ENCODE results near the gene DNASE1.

The DNASE1 gene

GRCh38 chr16:3665508-3665907 is 11.0 kb downstream of the DNASE1 start:
- DNase-seq (ENCODE audit: low read depth in 2 of 2) = no peak
- TF ChIP-seq, protein P1, sequence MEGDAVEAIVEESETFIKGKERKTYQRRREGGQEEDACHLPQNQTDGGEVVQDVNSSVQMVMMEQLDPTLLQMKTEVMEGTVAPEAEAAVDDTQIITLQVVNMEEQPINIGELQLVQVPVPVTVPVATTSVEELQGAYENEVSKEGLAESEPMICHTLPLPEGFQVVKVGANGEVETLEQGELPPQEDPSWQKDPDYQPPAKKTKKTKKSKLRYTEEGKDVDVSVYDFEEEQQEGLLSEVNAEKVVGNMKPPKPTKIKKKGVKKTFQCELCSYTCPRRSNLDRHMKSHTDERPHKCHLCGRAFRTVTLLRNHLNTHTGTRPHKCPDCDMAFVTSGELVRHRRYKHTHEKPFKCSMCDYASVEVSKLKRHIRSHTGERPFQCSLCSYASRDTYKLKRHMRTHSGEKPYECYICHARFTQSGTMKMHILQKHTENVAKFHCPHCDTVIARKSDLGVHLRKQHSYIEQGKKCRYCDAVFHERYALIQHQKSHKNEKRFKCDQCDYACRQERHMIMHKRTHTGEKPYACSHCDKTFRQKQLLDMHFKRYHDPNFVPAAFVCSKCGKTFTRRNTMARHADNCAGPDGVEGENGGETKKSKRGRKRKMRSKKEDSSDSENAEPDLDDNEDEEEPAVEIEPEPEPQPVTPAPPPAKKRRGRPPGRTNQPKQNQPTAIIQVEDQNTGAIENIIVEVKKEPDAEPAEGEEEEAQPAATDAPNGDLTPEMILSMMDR (IDR thresholded peaks at IDR 0.05; ENCODE audit: low read depth, low read length) = no peak
- H3K4me3 ChIP-seq (replicated peaks in 1 of 2; ENCODE audit: low read depth in 2 of 2, low read length in 2 of 2) = no peak overlapping the region

GRCh38 chr16:3668626-3669025 is 14.1 kb downstream of the DNASE1 start:
- TF ChIP-seq, protein P1 (IDR thresholded peaks at IDR 0.05; ENCODE audit: low read depth, low read length) = no peak
- no peak overlapping the region for H3K4me3 ChIP-seq (replicated peaks in 1 of 2; ENCODE audit: low read depth in 2 of 2, low read length in 2 of 2)
- no peak for DNase-seq (ENCODE audit: low read depth in 2 of 2)

DNA sequence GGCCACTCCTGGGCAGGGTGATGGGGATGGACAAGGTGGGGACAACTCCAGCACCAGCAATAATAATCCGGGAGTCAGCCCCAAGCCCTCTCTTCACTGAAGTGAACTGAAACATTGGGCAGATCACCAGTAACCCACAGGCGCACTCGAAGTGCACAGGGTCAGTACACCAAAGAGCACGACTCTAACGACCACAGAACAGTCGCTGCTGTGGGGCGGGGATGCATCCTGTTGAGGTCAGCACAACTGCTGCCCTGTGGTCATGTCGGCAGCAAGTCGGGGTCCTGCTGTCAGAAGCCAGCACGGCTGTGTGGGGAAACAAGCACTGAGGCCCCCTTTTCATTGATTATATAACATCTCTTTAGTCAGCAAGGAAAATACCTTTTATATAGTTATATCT is 14.6 kb downstream of the DNASE1 start:
- TF ChIP-seq, protein P1 (IDR thresholded peaks at IDR 0.05; ENCODE audit: low read depth, low read length) = no peak
- H3K4me3 ChIP-seq (replicated peaks in 1 of 2; ENCODE audit: low read depth in 2 of 2, low read length in 2 of 2) = no peak overlapping the region
- DNase-seq (ENCODE audit: low read depth in 2 of 2) = no peak

GRCh38 chr16:3670711-3671110 is 16.2 kb downstream of the DNASE1 start:
- no peak overlapping the region for H3K4me3 ChIP-seq (replicated peaks in 1 of 2; ENCODE audit: low read depth in 2 of 2, low read length in 2 of 2)
- TF ChIP-seq, protein P1 (IDR thresholded peaks at IDR 0.05; ENCODE audit: low read depth, low read length) = no peak
- DNase-seq (ENCODE audit: low read depth in 2 of 2) = no peak

DNA sequence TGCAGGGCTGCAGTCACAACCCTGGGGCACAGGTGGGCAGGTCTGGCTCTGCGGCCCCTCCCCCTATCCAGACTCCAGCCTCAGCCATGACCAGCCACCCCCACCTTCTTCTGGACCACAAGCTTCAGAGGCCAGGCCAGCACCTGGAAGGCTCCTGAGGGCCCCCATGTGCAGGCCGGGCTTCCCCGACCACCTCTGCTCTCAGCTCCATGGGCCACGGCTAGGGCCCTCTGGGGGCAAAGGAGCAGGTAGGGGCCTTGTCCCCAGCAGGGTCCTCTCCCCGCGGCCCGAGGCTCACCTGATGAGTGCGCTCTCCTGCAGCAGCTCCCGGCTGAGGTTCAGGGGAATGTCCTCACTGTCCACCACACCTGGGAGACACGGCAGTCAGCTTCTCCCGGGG is 16.9 kb downstream of the DNASE1 start:
- TF ChIP-seq, protein P1 (IDR thresholded peaks at IDR 0.05; ENCODE audit: low read depth, low read length) = no peak
- no peak for DNase-seq (ENCODE audit: low read depth in 2 of 2)
- H3K4me3 ChIP-seq (replicated peaks in 1 of 2; ENCODE audit: low read depth in 2 of 2, low read length in 2 of 2) = no peak overlapping the region

DNA sequence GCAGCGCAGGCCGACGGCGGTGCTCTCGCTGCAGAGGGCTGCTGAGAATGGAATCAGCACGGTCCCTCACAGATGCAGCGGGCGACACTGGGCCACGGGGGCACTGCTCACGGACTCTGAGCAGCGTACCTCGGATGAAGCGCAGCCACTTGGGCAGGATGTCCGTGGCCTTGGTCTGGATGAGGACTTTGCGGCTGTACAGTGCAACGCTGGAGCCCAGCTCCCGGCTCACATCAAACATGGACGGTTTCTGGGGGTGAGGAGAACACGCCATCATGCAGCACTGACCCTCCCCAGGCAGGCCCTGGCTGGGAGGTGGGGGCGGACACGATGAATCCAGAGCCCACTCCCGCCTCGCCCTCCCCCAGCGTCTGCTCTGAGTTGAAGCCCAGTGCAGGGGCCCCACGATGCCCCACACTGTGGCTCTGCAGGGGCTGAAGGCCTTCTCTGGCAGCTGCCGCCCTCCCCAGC is 18.1 kb downstream of the DNASE1 start:
- DNase-seq (ENCODE audit: low read depth in 2 of 2) = no peak
- H3K4me3 ChIP-seq (replicated peaks in 1 of 2; ENCODE audit: low read depth in 2 of 2, low read length in 2 of 2) = no peak overlapping the region

More for the DNA sequence above, 18.1 kb downstream of the DNASE1 start:
- TF ChIP-seq, protein P1 (IDR thresholded peaks at IDR 0.05; ENCODE audit: low read depth, low read length) = no peak

All from cardiac fibroblast (primary cell).